ENCODE results near the gene BCL2L13.

The BCL2L13 gene

DNA sequence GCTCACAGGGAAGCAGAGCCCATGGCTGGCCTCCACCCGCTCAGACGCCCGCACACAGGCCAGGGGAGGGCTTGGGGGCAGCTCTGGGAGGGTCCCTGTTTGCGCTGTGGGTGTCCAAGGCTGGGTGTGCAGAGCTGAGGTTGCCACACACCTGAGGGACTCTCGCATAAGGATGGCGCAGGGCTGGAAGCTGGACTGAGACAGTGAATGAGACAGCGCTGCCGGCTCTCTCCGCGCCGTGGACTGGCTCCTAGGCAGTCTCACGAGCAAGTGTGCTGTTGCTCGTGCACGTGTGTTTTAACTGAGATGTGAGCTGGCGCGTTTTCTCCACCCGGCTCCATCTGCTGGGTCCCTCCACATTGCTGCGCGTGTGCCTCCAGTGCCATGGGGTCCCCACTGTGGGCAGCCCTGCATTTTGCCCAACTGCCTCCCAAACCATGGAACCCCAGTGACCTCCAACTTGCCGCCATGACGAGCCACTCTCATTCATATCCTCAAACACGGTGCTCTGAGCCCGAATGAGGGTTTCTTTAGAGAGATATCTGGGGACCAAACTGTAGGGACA is 139.9 kb downstream of the BCL2L13 start:
- Histone ChIP-seq H3K9me3 (ENCODE audit: low read length) (no peaks in the 10 kb centered on the region), H3K27me3 (ENCODE audit: insufficient read depth, low read length) (no peaks in the 10 kb centered on the region), H3K4me3 (ENCODE audit: low read length) (no peak overlapping the region), H3K4me1 (ENCODE audit: insufficient read depth, low read length) (peaks cover 15% of the 10 kb centered on the region), H2AFZ (ENCODE audit: low read depth, low read length) (no peak overlapping the region), H3K36me3 (ENCODE audit: insufficient read depth, low read length) (no peaks in the 10 kb centered on the region)

DNA sequence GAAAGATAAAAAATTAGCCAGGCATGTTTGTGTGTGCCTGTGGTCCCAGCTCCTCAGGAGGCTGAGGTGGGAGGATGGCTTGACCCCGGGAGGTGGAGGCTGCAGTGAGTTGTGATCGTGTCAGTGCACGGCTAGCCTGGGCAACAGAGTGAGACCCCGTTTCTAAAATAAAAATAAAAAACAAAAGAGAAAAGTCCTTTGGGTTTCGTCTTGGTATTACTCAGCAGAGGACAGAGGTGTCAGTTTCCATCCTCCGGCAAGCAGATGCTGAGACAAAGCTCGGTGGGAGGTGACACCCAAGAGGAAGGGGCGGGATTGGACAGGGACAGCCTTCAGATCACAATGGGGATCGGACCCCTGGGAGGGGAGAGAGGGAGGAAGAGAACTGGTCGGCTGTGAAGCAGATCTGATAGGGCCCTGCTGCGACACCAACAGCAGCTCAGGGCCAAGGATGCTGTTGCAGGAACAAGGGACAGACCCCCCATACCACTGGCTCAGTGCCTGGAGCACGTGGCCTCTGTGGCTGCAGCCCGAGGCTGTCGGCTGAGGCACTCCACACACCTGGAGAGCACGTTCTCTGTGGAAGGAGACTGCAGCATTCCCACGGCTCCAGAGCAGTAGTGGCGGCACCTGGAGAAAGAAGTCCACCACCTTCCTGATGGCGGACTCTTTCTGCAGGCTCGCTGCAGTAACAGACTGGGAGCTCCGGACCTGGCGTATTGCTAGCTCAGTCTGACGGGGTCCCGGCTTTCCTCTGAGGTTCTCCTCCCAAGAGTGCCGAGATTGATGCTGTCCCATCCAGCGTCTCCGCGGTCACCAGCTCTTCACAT is 140.9 kb downstream of the BCL2L13 start:
- H3K27me3 ChIP-seq (ENCODE audit: insufficient read depth, low read length), result no peaks in the 10 kb centered on the region
- no peaks in the 10 kb centered on the region for H3K36me3 ChIP-seq (ENCODE audit: insufficient read depth, low read length)
- no peaks in the 10 kb centered on the region for H3K9me3 ChIP-seq (ENCODE audit: low read length)
- peaks cover 12% of the 10 kb centered on the region for H3K4me1 ChIP-seq (ENCODE audit: insufficient read depth, low read length)
- H3K4me3 ChIP-seq (ENCODE audit: low read length), result no peak overlapping the region
- H2AFZ ChIP-seq (ENCODE audit: low read depth, low read length), result no peak overlapping the region

DNA sequence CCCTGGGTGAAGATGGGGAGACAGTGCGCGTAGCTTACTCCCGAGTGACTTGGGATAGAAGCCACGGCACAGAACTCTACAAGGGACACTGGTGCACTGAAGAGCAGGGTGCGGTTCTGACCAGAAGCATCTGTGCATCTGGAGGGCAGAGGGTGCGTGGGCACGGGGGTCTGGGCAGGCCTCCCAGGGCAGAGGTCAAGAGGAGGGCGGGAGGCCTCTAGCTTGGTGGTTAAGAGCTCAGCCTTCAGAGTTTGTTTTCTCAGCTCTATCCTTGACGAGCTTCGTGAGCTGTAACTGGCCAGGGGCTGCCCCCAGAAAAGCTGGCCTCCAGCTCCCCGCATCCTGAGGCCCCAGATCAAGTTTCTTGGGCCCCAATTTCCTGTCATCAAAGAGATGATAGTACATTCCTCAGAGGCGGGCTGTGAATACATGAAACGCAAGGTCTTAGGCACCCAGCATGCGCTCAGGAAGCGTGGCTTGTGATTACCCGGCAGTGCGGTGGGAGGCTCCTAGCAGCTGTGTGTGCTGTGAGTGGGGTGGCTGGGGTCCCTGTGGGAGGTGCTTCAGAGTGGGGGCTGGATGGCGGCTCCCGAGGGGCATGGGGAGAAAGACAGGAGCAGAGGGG is 141.7 kb downstream of the BCL2L13 start:
- Histone ChIP-seq H3K9me3 (ENCODE audit: low read length) (no peaks in the 10 kb centered on the region), H3K4me1 (ENCODE audit: insufficient read depth, low read length) (peaks cover 5% of the 10 kb centered on the region), H3K4me3 (ENCODE audit: low read length) (no peak overlapping the region), H3K36me3 (ENCODE audit: insufficient read depth, low read length) (no peaks in the 10 kb centered on the region), H3K27me3 (ENCODE audit: insufficient read depth, low read length) (no peaks in the 10 kb centered on the region), H2AFZ (ENCODE audit: low read depth, low read length) (no peak overlapping the region)
